NB4 (cell line): ENCODE measurements around the gene ADARB2.

ENCODE experiments used
- DNase-seq: peaks from one replicate; pipeline ENCODE4 v3.0.0; 2010; ENCODE audit warnings: low read depth
- H3K4me3 ChIP-seq: one replicate; pipeline ENCODE4 v1.5.1; 2011; ENCODE audit warnings: mild to moderate bottlenecking, low read depth, low read length, moderate library complexity
- MYC ChIP-seq: IDR thresholded peaks from 2 replicates; pipeline ENCODE4 v1.6.1; 2011; ENCODE audit warnings: low read depth, low read length
- POLR2A ChIP-seq: IDR thresholded peaks from 2 replicates; pipeline ENCODE4 v1.6.1; 2011; ENCODE audit warnings: mild to moderate bottlenecking; ENCODE audit not compliant: insufficient read length; ENCODE audit errors: extremely low read depth
- TF ChIP-seq, protein P1 (sequence below): IDR thresholded peaks from 2 replicates; pipeline ENCODE4 v1.6.1; 2011; ENCODE audit warnings: low read depth, low read length
- TF ChIP-seq, protein P2 (sequence below): IDR thresholded peaks from one replicate; pipeline ENCODE4 v1.5.1; 2012; ENCODE audit warnings: low read depth, low read length

The ADARB2 gene

GRCh38 chr10:1273372-1274105, 463.8 kb downstream of the ADARB2 start:
- no peak for DNase-seq
- no peak overlapping the region for H3K4me3 ChIP-seq
- TF ChIP-seq, protein P1, sequence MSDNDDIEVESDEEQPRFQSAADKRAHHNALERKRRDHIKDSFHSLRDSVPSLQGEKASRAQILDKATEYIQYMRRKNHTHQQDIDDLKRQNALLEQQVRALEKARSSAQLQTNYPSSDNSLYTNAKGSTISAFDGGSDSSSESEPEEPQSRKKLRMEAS, result no peak

DNA sequence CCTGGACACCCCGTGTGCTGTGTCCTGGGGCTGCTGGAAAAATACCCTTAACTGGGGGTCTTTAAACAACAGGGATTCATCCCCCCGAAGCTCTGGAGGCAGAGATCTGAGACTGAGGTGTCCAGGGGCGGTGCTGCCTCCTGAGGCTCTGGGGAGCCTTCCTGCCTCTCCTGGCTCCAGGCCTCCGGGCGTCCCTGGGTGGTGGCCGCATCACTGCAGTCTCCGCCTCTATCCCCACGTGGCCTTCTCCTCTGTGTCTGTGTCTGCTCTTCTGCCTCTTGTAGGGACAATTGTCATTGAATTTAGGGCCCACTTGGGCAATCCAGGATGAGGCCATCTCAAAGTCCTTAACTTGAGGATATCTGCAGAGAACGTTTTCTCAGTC, 464.6 kb downstream of the ADARB2 start:
- TF ChIP-seq, protein P1, result no peak
- TF ChIP-seq MYC (no peak), POLR2A (no peak)
- TF ChIP-seq, protein P2, sequence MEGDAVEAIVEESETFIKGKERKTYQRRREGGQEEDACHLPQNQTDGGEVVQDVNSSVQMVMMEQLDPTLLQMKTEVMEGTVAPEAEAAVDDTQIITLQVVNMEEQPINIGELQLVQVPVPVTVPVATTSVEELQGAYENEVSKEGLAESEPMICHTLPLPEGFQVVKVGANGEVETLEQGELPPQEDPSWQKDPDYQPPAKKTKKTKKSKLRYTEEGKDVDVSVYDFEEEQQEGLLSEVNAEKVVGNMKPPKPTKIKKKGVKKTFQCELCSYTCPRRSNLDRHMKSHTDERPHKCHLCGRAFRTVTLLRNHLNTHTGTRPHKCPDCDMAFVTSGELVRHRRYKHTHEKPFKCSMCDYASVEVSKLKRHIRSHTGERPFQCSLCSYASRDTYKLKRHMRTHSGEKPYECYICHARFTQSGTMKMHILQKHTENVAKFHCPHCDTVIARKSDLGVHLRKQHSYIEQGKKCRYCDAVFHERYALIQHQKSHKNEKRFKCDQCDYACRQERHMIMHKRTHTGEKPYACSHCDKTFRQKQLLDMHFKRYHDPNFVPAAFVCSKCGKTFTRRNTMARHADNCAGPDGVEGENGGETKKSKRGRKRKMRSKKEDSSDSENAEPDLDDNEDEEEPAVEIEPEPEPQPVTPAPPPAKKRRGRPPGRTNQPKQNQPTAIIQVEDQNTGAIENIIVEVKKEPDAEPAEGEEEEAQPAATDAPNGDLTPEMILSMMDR, result no peak
- no peak overlapping the region for H3K4me3 ChIP-seq
- no peak for DNase-seq

DNA sequence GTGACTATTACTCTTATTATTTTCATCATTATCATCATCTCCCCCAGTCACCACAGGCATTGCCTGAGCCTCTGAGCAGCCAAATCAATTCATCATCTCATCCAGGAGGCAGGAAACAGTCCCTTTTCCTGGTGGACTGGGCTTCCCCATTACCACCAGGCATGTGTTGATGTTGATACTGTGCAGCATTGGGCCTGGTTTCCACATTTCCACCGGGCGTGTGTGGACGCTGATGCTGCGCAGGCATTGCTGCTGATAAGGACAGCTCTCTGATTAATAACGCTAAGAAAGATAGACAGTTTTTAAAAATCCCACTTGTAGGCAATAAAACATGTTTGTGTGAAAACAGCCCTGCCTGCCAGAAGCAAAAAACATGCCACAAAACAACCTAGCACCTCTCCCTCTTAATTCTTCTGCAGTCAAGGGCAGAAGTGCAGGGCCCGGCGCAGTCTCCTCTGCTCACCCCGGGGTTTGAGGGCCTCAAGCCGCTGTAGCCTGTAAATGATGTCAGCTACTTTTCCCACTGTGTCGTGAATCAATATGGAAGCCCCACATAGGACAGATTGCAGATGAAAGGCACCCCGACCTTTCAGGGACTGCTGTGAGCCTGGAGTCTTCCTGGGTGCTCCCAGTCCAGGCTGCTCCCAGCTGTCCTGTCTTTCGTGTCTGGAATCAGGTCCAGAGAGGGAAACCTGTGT, 465.1 kb downstream of the ADARB2 start:
- H3K4me3 ChIP-seq, result no peak overlapping the region
- TF ChIP-seq, protein P1, result no peak
- TF ChIP-seq, protein P2, result no peak
- TF ChIP-seq POLR2A (no peak), MYC (no peak)
- DNase-seq, result no peak

DNA sequence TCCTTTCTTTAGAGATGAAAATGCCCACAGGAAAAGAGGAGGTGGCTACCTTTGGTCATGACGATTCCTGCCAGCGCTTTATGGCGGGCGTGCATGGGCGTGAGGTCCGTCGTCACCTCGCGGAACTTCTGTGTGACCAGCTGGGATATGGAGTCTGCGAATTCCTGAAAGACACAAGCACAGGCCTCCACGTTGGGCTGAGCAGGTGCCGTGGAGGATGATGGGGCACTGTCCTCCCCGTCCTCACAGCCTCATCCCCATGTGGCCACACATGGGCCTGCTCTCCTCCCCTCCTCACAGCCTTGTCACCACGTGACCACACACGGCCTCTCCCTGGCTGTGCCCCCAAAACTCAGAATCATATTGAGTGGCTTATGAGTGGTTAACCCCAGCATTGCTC, 466.4 kb downstream of the ADARB2 start:
- no peak for DNase-seq
- no peak overlapping the region for H3K4me3 ChIP-seq
- no peak for TF ChIP-seq POLR2A
- TF ChIP-seq MYC, result no peak
- TF ChIP-seq, protein P2, result no peak
- TF ChIP-seq, protein P1, result no peak

- DNase-seq, result no peak
- TF ChIP-seq POLR2A, result no peak
- TF ChIP-seq, protein P1, result no peak
- TF ChIP-seq, protein P2, result no peak
- TF ChIP-seq MYC, result no peak
- no peak overlapping the region for H3K4me3 ChIP-seq
Observed at GRCh38 chr10:1270490-1270889, 466.8 kb downstream of the ADARB2 start.

DNA sequence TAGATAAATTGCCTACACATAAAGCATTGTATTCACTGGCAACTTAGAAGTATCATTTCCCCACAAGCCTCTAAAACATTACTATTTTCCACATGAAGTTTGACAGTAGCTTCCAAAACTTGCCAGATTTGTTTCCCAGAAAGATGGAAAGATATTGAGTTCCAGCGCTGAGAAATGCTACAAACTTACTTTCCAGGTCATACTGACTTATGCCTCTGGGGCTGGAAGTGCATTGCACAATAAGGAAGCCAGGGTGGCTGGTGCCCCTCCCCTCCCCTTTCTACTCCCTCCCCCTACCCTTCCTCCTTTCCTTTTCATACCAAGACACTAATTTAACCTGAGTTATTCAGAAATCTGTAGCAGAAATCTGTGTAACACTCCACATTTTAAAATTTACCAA, 468.5 kb downstream of the ADARB2 start:
- DNase-seq, result peak; percentile 36
- H3K4me3 ChIP-seq, result no peak overlapping the region
- TF ChIP-seq POLR2A, result no peak
